GM06990 (cell line): Measurements from ENCODE around the gene DCAF15.

ENCODE experiments used
- DNase-seq: peaks from one replicate; pipeline ENCODE4 v3.0.0-alpha.2; 2011; ENCODE audit not compliant: insufficient read length; ENCODE audit errors: extremely low read depth
- H3K27me3 ChIP-seq: replicated peaks from 2 replicates; pipeline ENCODE4 v1.6.0; 2011; ENCODE audit warnings: low read length; ENCODE audit not compliant: control insufficient read depth, insufficient read depth
- H3K36me3 ChIP-seq: 2 replicates; pipeline ENCODE4 v1.5.1; 2011; ENCODE audit warnings: low read length; ENCODE audit not compliant: control insufficient read depth, insufficient read depth
- H3K4me3 ChIP-seq: replicated peaks from 2 replicates; pipeline ENCODE4 v1.5.1; 2011; ENCODE audit warnings: low read depth, mild to moderate bottlenecking, control low read depth, low read length
- TF ChIP-seq, protein P1 (sequence below): IDR thresholded peaks from 2 replicates; pipeline ENCODE4 v1.5.1; 2011; ENCODE audit warnings: low read length, control low read depth, mild to moderate bottlenecking, inconsistent platforms; ENCODE audit not compliant: insufficient read depth, poor library complexity, severe bottlenecking

DCAF15 gene

DNA sequence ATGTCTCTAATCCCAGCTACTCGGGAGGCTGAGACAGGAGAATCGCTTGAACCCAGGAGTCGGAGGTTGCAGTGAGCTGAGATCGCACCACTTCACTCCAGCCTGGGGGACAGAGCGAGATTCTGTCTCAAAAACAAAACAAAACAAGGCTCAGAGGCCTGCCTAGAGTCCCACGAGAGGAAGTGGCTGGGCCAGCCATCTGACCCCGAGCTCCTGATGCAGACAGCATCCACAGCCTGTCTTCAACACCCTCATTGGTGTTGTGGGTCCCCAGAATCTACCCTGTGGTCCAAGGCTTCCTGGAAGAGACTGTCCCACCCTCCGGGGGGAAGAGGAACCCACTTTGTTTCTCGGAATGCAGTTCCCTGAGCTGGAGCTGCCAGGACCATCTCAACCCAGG lies 29.2 kb downstream of the DCAF15 start:
- TF ChIP-seq, protein P1, sequence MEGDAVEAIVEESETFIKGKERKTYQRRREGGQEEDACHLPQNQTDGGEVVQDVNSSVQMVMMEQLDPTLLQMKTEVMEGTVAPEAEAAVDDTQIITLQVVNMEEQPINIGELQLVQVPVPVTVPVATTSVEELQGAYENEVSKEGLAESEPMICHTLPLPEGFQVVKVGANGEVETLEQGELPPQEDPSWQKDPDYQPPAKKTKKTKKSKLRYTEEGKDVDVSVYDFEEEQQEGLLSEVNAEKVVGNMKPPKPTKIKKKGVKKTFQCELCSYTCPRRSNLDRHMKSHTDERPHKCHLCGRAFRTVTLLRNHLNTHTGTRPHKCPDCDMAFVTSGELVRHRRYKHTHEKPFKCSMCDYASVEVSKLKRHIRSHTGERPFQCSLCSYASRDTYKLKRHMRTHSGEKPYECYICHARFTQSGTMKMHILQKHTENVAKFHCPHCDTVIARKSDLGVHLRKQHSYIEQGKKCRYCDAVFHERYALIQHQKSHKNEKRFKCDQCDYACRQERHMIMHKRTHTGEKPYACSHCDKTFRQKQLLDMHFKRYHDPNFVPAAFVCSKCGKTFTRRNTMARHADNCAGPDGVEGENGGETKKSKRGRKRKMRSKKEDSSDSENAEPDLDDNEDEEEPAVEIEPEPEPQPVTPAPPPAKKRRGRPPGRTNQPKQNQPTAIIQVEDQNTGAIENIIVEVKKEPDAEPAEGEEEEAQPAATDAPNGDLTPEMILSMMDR, result no peak
- DNase-seq, result no peak
- Histone ChIP-seq H3K4me3 (no peak overlapping the region), H3K36me3 (no peaks in the 10 kb centered on the region; the same call in 1 of the 2 replicates), H3K27me3 (no peaks in the 10 kb centered on the region)

DNA sequence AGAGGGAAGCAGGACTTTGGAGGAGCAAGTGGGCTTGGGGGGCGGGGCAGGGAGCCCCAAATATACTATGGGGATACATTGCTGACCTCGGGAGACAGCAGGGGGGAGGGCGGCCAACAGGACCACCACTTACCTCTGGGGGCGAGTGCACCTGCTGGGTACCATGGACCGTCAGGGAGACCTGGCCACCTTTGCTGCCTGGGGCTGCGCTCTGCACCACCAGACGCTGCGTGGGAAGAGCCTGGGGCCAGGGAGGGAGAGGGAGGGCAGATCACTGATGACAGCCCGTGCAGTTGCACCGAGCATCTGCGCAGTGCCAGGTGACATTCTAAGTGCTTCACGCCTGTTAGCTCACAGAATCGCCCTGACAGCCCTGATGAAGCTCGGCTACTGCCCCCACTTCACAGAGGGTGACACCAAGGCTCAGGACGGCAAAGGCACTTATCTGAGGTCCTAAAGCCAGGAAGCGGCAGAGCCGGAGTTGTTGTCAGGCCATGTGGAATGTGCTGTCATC lies 29.7 kb downstream of the DCAF15 start:
- TF ChIP-seq, protein P1, result no peak
- no peak for DNase-seq

DNA sequence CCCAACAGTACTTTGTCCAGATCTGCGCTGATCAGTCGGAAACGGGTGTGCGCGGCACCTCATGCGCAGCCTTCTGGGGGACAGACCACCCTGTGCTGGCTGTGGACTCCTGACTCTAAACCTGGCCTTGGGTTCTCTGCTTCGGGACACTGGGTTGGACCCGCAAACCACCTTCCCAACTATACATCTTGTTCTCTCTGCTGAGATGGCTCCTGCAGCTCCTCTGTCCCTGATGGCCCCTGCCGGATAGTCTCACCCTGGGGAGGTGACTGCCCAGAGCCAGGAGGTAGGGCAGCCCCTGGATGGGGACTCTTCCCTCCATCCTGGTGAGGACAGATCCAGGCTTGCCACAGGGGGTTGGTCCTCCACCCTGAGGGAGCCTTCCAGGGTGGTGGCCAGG lies 30.5 kb downstream of the DCAF15 start:
- no peak for DNase-seq

More for the DNA sequence above, 29.7 kb downstream of the DCAF15 start:
- H3K4me3 ChIP-seq, result no peak overlapping the region
- H3K36me3 ChIP-seq, result no peaks in the 10 kb centered on the region; the same call in 1 of the 2 replicates
- H3K27me3 ChIP-seq, result no peaks in the 10 kb centered on the region

DNA sequence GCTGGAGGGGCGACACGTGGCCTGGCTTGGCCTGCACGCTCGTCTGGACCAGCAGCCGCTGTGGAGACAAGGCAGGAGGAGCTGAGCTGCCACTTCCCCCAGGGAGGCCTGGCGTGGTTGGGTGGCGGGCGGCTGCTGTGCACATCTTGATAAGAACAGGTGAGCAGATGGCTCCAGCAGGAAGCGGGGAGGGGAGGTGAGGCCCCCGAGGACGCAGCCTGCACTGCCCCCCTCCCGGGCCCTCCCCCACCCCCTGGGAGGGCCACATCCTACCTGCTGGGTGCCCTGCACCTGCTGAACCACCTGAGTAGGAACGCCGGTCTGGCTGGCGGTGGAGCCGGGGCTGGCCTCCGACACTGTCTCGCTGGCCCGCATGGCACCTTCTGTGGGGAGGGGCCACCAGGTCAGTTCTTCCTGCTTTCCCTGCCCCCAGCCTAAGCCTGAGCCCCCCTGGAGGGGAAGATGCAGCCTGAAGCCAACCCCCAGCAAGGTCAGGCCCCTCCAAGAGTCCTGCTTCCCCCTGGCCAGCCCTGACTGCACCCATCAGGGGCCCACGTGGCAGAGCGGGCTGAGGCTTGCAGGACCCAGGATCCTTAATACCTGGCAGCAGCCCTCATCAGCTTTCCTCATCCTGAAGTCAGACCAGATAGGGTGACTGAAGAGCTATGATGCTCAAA lies 31.0 kb downstream of the DCAF15 start:
- TF ChIP-seq, protein P1, result no peak
- Histone ChIP-seq H3K36me3 (no peaks in the 10 kb centered on the region; the same call in 1 of the 2 replicates), H3K4me3 (no peak overlapping the region), H3K27me3 (no peaks in the 10 kb centered on the region)
- no peak for DNase-seq

More for the DNA sequence above, 30.5 kb downstream of the DCAF15 start:
- TF ChIP-seq, protein P1, result no peak
- Histone ChIP-seq H3K4me3 (no peak overlapping the region), H3K36me3 (no peaks in the 10 kb centered on the region; the same call in 1 of the 2 replicates), H3K27me3 (no peaks in the 10 kb centered on the region)

DNA sequence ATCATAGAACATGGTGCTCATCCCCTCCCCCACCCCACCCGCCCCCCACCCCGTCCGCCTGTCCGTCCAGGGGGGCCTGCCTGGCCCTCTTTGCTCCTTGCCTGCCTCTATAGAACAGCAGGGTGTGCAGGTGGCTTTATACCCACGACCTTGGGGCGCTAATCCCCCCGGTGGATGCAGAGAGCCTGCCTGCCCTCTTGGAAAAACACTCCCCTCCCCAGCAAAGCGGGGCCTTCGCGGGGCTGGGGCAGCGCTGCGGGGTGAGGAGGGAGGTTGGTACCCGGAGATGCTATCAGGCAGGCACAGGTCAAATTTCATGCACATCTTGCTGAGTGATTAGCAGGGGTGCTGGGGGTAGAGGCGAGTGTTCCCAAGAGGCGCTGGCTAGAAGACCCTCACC lies 31.9 kb downstream of the DCAF15 start:
- Histone ChIP-seq H3K27me3 (no peaks in the 10 kb centered on the region), H3K36me3 (no peaks in the 10 kb centered on the region; the same call in 1 of the 2 replicates), H3K4me3 (no peak overlapping the region)
- TF ChIP-seq, protein P1, result no peak
- DNase-seq, result no peak
